GM13976 (cell line): Measurements from ENCODE around the gene CACYBP.

ENCODE experiments used
- DNase-seq: peaks from one replicate; pipeline ENCODE4 v3.0.0; 2012; ENCODE audit warnings: low spot score
- in situ Hi-C: fragments of 300-500 bp; cut with MboI; formaldehyde crosslinking; loops from one replicate; pipeline ENCODE4 v1.12.0; 2022; ENCODE audit warnings: low sequenced_read_pairs, mixed read lengths, inconsistent platforms; ENCODE audit not compliant: unreplicated experiment
- TF ChIP-seq, protein P1 (sequence below): IDR thresholded peaks from 2 replicates; pipeline ENCODE4 v1.5.1; 2012; ENCODE audit warnings: borderline replicate concordance, mild to moderate bottlenecking; ENCODE audit not compliant: insufficient read depth; ENCODE audit errors: extremely low read depth, missing control alignments, control extremely low read depth

CACYBP gene

DNA sequence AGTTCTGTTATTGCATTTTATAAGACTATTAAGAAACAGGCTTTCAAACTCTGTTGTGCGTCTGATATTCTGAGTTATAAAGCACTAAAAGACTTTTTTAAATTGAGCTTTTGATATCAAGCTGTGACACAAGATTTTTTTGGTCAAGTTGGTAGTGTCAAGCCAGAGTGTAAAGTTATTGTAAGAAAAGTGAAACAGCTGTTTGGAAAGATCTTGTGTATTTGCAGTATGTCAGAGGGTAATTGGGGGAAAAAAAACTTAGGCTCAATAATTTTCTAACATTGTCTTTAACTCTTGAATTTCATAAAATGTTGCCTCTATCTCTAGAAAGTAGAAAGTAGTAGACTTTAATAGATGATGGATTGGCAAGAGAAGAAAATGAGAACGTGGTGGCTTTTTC is 3.8 kb downstream of the CACYBP start:
- no peak for DNase-seq
- TF ChIP-seq, protein P1, sequence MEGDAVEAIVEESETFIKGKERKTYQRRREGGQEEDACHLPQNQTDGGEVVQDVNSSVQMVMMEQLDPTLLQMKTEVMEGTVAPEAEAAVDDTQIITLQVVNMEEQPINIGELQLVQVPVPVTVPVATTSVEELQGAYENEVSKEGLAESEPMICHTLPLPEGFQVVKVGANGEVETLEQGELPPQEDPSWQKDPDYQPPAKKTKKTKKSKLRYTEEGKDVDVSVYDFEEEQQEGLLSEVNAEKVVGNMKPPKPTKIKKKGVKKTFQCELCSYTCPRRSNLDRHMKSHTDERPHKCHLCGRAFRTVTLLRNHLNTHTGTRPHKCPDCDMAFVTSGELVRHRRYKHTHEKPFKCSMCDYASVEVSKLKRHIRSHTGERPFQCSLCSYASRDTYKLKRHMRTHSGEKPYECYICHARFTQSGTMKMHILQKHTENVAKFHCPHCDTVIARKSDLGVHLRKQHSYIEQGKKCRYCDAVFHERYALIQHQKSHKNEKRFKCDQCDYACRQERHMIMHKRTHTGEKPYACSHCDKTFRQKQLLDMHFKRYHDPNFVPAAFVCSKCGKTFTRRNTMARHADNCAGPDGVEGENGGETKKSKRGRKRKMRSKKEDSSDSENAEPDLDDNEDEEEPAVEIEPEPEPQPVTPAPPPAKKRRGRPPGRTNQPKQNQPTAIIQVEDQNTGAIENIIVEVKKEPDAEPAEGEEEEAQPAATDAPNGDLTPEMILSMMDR, result no peak
- in situ Hi-C loops, result no loop called here

DNA sequence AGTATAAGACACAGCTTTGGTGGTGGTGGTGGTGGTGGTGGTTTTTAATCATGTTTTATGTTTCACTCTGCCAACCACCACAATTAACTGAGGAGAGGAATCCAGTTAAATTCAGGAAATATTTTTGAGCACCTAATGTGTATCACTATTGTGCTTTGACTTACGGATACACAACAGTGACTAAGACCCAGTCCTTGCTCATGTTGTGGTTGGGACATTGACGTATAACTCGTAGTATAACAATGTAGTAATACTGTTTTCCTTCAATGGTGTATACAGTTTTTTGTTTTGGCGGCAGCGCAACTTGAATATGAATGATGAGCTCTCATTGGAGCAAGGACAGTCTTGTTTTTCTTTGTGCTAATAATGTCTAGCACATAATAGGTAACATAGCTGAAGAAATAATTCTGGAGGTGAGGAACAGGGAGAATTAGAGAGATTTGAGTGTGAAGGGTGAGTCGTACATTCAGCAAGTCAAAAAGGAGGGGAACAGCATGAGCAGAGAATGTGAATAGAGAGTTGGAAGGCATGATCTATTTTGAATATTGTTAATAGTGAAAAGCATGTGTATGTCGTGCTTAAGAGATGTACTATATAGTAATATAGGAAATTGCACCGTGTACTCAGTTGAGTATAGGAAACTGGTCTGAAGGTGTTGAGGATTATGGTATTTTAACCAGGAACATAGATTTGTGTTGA is 5.5 kb downstream of the CACYBP start:
- DNase-seq, result no peak
- TF ChIP-seq, protein P1, result no peak
- in situ Hi-C loops, result no loop called here

DNA sequence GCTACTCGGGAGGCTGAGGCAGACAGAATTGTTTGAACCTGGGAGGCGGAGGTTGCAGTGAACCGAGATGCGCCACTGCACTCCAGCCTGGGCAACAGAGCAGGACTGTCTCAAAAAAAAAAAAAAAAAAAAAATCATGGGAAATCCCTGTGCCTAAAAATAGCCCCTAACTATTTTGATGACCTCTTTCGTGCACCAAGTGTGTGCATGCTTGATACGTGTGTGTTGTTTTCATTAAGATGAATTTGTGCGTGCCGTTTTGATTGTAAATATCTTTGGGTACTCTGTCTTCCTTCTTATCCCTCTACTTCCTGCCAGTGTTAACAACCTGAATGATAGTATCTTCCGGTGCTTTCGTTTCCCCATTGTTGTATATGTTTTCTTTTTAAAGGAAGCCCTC is 9.8 kb downstream of the CACYBP start:
- TF ChIP-seq, protein P1, result no peak
- no peak for DNase-seq
- in situ Hi-C loops, result no loop called here

DNA sequence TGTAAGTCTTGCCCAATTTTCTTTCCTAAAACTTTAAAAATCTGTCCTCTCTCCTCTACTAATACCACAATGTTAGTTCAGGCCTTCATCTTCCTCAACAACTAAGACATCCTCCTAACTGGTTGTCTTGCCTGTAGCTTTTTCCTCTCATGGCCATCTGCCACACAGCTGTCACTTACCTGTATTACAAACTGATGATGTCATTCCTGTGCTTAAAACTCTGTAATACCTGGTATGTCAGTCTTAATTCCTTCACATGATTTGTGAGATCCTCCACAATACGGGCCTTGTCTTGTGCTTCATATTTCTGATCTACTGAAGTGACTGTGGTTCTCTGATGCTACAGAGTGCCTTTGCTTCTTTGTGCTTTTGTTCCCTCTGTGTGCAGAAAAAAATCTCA is 13.7 kb downstream of the CACYBP start:
- in situ Hi-C loops, result no loop called here
- DNase-seq, result no peak

DNA sequence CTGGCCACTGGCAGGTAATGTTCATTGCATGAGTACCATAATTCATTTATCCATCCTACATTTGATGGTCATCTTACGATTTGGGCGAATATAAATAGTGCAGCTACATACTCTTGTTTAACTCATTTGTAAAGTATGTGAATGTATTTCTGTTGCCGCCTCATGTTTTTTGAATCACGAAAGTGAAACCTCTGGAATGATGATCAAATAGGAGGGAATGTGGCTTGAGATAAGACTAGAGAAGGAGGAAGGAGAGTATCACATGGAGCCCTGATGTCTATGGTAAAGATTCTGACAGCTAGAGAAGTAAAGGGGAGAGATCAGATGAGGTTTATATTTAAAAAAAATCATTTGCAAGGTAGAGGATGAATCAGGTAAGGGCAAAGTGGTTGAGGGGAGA is 15.5 kb downstream of the CACYBP start:
- DNase-seq, result no peak
- in situ Hi-C loops, result no loop called here
- TF ChIP-seq, protein P1, result no peak

More for the DNA sequence above, 13.7 kb downstream of the CACYBP start:
- TF ChIP-seq, protein P1, result no peak

DNA sequence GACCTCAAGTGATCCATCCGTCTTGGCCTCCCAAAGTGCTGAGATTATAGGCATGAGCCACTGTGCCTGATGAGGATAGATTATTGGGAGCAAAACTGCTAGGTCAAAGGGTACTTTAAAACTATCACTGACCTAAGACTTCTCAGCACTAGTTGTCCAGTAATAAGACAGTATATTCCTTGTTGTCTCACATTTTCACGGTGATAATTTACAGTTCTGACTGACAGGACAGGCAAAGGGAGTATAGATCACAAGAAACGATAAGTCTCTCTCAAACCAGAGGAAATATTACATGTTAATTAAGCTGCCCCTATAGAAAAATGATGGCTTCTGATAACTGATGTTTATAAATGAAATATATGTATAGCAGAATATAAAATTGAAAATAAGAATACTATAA is 19.8 kb downstream of the CACYBP start:
- no peak for DNase-seq
- in situ Hi-C loops, result no loop called here
- TF ChIP-seq, protein P1, result no peak
